ENCODE results near the gene GBX1.

DNA sequence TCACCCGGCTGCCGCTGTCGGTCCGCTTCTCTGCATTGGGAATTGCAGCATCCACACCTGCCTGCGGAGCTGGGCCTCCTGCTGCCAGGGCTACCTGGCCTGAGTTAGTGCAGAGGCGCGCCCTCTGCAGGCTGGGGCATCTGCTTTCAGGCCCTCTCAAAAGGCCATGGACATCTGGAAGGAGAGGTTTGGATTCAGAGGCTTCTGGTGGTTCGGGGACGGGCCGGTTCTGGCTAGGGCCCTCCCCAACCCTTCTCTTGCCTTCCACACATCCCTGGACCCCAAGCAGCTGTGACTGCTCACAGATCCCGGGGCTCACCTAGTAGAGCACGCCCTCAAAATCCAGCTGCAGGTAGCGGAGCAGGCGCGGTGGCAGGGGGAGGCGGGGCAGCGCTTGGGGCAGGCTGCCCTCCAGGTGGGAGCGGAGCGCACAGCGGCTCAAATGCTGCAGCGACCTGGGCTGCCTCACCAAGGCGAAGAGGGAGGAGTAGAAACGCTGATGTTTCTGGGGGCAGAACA, 8.4 kb upstream of the GBX1 start:
- TF ChIP-seq, protein P1, sequence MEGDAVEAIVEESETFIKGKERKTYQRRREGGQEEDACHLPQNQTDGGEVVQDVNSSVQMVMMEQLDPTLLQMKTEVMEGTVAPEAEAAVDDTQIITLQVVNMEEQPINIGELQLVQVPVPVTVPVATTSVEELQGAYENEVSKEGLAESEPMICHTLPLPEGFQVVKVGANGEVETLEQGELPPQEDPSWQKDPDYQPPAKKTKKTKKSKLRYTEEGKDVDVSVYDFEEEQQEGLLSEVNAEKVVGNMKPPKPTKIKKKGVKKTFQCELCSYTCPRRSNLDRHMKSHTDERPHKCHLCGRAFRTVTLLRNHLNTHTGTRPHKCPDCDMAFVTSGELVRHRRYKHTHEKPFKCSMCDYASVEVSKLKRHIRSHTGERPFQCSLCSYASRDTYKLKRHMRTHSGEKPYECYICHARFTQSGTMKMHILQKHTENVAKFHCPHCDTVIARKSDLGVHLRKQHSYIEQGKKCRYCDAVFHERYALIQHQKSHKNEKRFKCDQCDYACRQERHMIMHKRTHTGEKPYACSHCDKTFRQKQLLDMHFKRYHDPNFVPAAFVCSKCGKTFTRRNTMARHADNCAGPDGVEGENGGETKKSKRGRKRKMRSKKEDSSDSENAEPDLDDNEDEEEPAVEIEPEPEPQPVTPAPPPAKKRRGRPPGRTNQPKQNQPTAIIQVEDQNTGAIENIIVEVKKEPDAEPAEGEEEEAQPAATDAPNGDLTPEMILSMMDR (IDR thresholded peaks at IDR 0.05; ENCODE audit: low read depth, low read length) = no peak
- no peak for TF ChIP-seq EZH2phosphoT487 (IDR thresholded peaks at IDR 0.05; ENCODE audit: low read depth)
